Measurements from ENCODE around the gene SMYD3.

GRCh38 chr1:246032031-246032551, 475.0 kb downstream of the SMYD3 start:
- TF ChIP-seq CTCF (IDR thresholded peaks at IDR 0.05; ENCODE audit: insufficient read depth, low read length, poor library complexity, severe bottlenecking) (no peak), EZH2phosphoT487 (conservative IDR thresholded peaks at IDR 0.05; ENCODE audit: low read length) (no peak)
